ENCODE data around the gene EFL1. TPM values are rescaled to one million over a fixed set of nuclear protein-coding genes. Genes with fewer than 3 reads are reported as not detected.

The EFL1 gene
- polyA plus RNA-seq, 1 of the 3 experiments (the other 2 are of a cell fraction) = 12.3 TPM

DNA sequence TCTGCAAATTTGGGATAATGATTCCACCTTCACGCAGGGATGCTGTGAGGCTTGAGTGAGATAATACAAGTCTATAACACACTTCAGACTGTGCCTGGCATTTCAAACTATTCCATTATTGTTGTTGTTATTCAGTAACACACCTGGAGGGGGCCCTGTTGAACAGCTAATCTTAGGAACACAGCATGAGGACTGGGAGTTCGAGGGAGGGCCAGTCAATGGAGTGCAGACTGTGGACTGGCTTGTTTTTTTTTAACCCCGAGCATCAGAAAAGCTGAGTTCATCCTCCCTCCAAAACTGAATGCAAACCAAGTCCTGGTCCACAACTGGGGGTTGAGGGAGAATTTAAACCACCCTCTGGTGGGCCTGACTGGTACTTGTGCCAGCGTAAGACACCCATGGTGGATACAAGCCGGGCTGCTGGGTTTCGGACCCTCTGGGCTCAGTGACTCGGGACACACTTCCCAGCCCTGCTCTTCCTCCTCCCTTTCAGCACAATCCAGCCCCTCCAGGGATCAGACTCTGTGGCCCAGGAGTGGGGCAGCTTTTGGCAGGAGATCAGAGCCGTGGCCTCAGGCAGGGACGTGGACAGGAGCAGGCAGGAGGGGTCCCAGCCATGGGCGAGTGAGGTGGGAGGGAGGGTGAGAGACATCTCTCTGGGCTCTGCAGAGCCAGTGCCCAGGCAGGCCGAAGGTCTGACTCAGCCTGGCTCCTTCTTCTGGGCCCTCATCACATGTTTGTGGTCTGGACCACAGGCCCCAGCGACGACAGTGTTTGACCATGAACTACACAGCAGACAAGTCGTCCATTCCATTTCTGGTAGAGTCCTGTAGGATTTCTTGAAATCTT lies 180.4 kb downstream of the EFL1 start:
- Histone ChIP-seq H3K9me3 (no peaks in the 10 kb centered on the region), H3K79me2 (ENCODE audit: insufficient read depth) (no peaks in the 10 kb centered on the region), H3K4me3 (ENCODE audit: low read depth in 2 of 2, low read length in 1 of 2) (no peak overlapping the region), H3K9me2 (no peaks in the 10 kb centered on the region), H3K9ac (peak overlapping the region; percentile 40; the same call in 1 of the 2 replicates), H4K20me1 (ENCODE audit: insufficient read depth) (no peaks in the 10 kb centered on the region), H2AFZ (ENCODE audit: low read depth) (peak overlapping the region; percentile 60; the same call in 1 of the 2 replicates), H3K4me1 (ENCODE audit: control insufficient read depth in 1 of 2, insufficient read depth in 2 of 2, low read depth in 1 of 2, low read length in 1 of 2) (peaks cover 0 to 4% of the 10 kb centered on the region in 2 experiments; a peak in 1 of 4 replicates), H3K36me3 (replicated peaks in 1 of 2; ENCODE audit: control insufficient read depth in 1 of 2, insufficient read depth in 2 of 2, low read length in 1 of 2) (no peaks in the 10 kb centered on the region), H3F3A (replicated peaks; ENCODE audit: insufficient read depth) (peaks cover 5% of the 10 kb centered on the region), H3K27me3 (ENCODE audit: insufficient read depth) (no peaks in the 10 kb centered on the region), H3K27ac (ENCODE audit: low read depth in 2 of 2, low read length in 1 of 2) (peak overlapping the region in 1 of 2 experiments; percentile 85; a peak in 2 of 4 replicates), H3K4me2 (no peak overlapping the region)
- no peak for TF ChIP-seq SIN3A (IDR thresholded peaks at IDR 0.05; ENCODE audit: borderline replicate concordance, low read depth, low read length)
- no peak for TF ChIP-seq GABPA (IDR thresholded peaks at IDR 0.05; ENCODE audit: low read depth)
- peak in 1 of 2 experiments; percentile 42; a peak in 1 of 4 replicates for TF ChIP-seq EP300 (IDR thresholded peaks at IDR 0.05; ENCODE audit: borderline replicate concordance in 1 of 2, low read depth in 1 of 2, low read length in 1 of 2)
- TF ChIP-seq, protein P1, sequence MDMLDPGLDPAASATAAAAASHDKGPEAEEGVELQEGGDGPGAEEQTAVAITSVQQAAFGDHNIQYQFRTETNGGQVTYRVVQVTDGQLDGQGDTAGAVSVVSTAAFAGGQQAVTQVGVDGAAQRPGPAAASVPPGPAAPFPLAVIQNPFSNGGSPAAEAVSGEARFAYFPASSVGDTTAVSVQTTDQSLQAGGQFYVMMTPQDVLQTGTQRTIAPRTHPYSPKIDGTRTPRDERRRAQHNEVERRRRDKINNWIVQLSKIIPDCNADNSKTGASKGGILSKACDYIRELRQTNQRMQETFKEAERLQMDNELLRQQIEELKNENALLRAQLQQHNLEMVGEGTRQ (IDR thresholded peaks at IDR 0.05; ENCODE audit: borderline replicate concordance, low read depth, low read length) = no peak
- peak; percentile 28; the same call in 1 of the 2 replicates for TF ChIP-seq SMC3 (IDR thresholded peaks at IDR 0.05; ENCODE audit: low read depth, low read length)
- no peak for TF ChIP-seq CHD2 (IDR thresholded peaks at IDR 0.05; ENCODE audit: low read length, partially characterized antibody)
- TF ChIP-seq, protein P2, sequence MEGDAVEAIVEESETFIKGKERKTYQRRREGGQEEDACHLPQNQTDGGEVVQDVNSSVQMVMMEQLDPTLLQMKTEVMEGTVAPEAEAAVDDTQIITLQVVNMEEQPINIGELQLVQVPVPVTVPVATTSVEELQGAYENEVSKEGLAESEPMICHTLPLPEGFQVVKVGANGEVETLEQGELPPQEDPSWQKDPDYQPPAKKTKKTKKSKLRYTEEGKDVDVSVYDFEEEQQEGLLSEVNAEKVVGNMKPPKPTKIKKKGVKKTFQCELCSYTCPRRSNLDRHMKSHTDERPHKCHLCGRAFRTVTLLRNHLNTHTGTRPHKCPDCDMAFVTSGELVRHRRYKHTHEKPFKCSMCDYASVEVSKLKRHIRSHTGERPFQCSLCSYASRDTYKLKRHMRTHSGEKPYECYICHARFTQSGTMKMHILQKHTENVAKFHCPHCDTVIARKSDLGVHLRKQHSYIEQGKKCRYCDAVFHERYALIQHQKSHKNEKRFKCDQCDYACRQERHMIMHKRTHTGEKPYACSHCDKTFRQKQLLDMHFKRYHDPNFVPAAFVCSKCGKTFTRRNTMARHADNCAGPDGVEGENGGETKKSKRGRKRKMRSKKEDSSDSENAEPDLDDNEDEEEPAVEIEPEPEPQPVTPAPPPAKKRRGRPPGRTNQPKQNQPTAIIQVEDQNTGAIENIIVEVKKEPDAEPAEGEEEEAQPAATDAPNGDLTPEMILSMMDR (IDR thresholded peaks at IDR 0.05) = peak; percentile 63
- no peak for TF ChIP-seq GATA2 (CRISPR knock-in tag; IDR thresholded peaks at IDR 0.05)
- no peak for TF ChIP-seq POLR2AphosphoS5 (IDR thresholded peaks at IDR 0.05; ENCODE audit: low read depth, low read length)
- TF ChIP-seq, protein P3, sequence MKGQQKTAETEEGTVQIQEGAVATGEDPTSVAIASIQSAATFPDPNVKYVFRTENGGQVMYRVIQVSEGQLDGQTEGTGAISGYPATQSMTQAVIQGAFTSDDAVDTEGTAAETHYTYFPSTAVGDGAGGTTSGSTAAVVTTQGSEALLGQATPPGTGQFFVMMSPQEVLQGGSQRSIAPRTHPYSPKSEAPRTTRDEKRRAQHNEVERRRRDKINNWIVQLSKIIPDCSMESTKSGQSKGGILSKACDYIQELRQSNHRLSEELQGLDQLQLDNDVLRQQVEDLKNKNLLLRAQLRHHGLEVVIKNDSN (IDR thresholded peaks at IDR 0.05; ENCODE audit: borderline replicate concordance, low read depth) = no peak; the same call in 1 of the 2 replicates
- no peak for TF ChIP-seq RFX5 (IDR thresholded peaks at IDR 0.05; ENCODE audit: low read length)
- no peak for TF ChIP-seq NFIC (IDR thresholded peaks at IDR 0.05; ENCODE audit: borderline replicate concordance)
- TF ChIP-seq, protein P4, sequence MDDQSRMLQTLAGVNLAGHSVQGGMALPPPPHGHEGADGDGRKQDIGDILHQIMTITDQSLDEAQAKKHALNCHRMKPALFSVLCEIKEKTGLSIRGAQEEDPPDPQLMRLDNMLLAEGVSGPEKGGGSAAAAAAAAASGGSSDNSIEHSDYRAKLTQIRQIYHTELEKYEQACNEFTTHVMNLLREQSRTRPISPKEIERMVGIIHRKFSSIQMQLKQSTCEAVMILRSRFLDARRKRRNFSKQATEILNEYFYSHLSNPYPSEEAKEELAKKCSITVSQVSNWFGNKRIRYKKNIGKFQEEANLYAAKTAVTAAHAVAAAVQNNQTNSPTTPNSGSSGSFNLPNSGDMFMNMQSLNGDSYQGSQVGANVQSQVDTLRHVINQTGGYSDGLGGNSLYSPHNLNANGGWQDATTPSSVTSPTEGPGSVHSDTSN (IDR thresholded peaks at IDR 0.05) = peak; percentile 47
- TF ChIP-seq JUND (IDR thresholded peaks at IDR 0.05) = peak; percentile 58
- TF ChIP-seq EZH2phosphoT487 (IDR thresholded peaks at IDR 0.05; ENCODE audit: borderline replicate concordance, low read depth) = no peak
- TF ChIP-seq, protein P5, sequence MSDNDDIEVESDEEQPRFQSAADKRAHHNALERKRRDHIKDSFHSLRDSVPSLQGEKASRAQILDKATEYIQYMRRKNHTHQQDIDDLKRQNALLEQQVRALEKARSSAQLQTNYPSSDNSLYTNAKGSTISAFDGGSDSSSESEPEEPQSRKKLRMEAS (IDR thresholded peaks at IDR 0.05; ENCODE audit: low read depth) = peak; percentile 91
- peak; percentile 39 for TF ChIP-seq TCF12 (IDR thresholded peaks at IDR 0.05)
- TF ChIP-seq MXI1 (IDR thresholded peaks at IDR 0.05; ENCODE audit: low read depth, low read length) = no peak
- TF ChIP-seq FOXJ3 (CRISPR knock-in tag; IDR thresholded peaks at IDR 0.05) = no peak
- no peak for TF ChIP-seq RXRA (IDR thresholded peaks at IDR 0.05; ENCODE audit: borderline replicate concordance, low read depth)
- no peak for TF ChIP-seq MEF2A (IDR thresholded peaks at IDR 0.05; ENCODE audit: borderline replicate concordance, low read depth)
- TF ChIP-seq, protein P6, sequence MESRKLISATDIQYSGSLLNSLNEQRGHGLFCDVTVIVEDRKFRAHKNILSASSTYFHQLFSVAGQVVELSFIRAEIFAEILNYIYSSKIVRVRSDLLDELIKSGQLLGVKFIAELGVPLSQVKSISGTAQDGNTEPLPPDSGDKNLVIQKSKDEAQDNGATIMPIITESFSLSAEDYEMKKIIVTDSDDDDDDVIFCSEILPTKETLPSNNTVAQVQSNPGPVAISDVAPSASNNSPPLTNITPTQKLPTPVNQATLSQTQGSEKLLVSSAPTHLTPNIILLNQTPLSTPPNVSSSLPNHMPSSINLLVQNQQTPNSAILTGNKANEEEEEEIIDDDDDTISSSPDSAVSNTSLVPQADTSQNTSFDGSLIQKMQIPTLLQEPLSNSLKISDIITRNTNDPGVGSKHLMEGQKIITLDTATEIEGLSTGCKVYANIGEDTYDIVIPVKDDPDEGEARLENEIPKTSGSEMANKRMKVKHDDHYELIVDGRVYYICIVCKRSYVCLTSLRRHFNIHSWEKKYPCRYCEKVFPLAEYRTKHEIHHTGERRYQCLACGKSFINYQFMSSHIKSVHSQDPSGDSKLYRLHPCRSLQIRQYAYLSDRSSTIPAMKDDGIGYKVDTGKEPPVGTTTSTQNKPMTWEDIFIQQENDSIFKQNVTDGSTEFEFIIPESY (IDR thresholded peaks at IDR 0.05; ENCODE audit: borderline replicate concordance, low read depth) = no peak
- TF ChIP-seq RAD21 (IDR thresholded peaks at IDR 0.05; ENCODE audit: low read length) = peak; percentile 61
- no peak for TF ChIP-seq TAF1 (IDR thresholded peaks at IDR 0.05; ENCODE audit: borderline replicate concordance, low read depth, low read length)
- peak; percentile 56; the same call in 1 of the 2 replicates for TF ChIP-seq FOSL2 (IDR thresholded peaks at IDR 0.05; ENCODE audit: borderline replicate concordance, low read depth)
- ChIA-PET CTCF (interaction anchor here (0.7 kb wide), 1 partner anchor 19 kb away, joined by 5 read pairs; no protein-coding TSS in a partner anchor), POLR2A (no interaction called here)
- DNase-seq = peak; percentile 43
- 55% methylated on average over 14 of the region's 14 CpGs for WGBS (ENCODE audit: low lambda C conversion rate)
